ENCODE results near the gene METRNL.

Gene METRNL

DNA sequence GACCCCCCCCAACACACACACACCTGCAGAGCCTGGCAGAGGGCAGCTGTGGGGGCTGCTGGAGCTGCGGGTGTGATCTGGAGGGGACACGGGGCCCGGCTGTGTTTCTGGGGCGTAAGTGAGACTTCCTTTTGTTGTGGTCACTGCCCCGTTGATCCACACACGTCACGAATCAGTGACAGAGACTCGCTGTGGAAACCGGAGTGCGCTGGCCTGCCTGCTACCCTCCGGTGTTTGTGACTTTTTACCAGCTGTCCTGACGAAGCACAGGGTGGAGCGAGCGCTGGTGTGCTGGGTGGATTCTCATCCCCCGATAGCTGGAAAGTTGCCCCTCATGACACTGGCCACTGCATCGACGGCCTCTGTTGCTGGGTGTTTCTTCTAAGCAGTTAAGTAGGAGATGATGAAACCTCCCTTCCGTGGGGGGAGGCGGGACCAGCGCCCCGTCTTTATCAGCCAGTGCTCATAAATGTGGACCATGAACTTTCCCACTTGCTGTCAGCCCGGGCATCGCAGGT is 2.3 kb downstream of the METRNL start:
- no peak for DNase-seq

DNA sequence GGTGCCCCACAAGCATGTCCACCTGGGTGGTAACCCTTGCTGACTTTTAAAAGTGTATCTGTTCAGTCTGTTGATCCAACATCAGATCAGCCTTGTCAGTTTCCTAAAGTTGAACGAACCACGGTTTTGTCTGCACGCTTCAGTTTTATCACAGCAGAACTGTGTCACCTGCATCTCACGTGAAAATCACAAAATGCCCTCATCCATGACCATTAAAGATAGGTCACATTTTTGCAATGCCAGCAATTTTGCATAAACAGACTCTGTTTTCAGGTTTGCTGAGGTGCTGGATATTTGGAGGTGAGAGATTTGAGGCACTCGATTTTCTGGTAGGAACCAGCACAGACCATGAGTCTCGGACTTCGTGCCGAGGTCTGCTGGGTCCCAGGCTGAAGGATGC is 3.0 kb downstream of the METRNL start:
- no peak for DNase-seq

DNA sequence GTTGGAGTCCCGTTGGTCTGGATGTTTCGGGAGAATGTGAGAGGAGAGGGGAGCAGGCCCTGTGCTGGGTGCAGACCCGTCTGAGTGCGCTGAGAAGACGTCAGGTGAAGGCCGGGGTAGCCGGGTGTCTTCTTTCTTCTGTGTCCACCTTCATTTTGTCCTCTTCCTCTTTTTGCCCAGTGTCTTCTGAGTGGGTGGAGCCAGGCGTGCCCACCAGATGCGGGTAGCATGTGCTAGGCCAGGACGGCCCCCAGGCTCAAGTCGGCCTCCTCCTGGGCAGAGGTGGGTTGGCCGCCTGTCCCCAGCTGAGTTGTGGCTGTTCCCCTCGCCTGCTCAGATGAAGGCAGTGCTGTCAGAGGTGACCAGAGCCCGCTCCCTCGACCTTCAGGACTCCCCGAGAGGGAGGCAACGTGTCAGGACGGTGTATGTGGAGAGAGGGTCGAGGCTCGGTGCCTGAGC is 3.5 kb downstream of the METRNL start:
- no peak for DNase-seq

DNA sequence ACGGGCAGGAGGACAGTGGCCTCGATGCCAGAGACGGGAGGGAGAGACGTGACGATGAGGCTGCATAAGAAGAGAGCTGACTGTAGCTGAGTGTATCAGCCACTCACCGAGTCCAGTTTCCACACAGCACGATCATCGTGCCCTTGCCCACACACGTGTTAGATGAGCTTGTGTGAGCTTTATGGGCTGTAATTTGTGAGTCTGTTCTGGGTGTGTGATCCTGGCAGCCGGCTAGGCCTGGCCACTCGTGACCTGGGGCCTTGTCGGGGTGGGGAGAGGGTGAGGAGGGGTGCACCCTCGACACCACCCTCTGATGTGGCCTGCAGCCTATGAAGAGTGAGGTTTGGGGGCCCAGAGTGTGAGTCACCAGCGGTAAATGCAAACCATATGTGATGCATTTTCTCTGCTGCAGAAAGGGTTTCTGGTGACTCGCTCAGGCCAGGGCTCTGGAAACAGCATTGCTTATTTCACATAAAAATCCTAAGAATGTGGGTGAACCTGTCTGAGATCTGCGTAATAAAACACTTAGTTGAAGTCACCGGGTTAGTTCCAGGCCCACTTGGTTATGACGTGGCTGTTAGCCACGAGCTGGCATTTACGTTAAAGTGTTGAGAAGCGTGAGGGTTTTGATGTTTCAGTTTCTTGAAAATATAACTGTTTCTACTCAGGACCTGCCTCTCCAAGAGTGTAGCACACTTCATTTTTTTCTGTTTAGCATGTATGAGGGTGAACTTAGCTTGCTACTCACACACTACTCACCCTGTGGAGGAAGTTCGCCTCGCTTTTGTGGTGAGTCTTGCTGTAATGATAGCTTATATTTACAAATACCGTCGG is 4.2 kb downstream of the METRNL start:
- DNase-seq, result peak; percentile 54

DNA sequence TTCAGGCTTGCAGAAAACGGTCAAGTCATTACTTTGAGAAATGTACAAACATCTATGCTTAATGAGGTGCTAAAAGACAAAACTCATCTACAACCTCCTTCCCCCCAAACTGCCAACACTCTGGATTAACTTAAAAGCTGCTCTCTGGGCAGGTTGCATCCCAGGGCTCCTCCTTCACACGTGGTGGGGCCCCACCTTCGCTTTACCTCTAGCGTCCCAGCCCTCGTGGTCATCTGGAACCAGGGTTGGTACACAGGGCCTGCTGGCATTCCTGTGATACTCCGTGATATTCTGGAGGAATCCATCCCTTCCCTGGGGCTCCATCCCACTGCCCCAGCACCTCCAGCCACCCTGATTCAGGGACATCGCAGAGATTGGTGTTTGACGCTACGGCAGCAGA is 4.8 kb downstream of the METRNL start:
- DNase-seq, result no peak

DNA sequence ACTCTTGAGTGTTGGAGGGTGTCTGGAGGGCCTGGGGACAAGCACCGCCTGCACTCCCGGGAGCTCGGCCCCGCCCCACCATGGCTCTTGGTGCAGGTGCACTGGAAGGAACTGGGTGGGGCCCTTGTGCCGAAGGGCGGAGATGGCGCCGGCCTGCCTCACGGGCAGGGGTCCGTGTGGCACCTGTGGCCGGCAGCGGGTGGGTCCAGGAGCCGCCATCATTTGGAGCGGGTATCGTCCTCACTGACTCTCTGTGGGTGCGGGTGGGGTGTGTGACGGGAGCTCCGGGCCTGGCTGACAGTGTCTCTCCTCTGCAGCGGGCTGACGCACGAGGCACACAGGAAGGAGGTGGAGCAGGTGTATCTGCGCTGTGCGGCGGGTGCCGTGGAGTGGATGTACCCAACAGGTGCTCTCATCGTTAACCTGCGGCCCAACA is 5.2 kb downstream of the METRNL start:
- no peak for DNase-seq

DNA sequence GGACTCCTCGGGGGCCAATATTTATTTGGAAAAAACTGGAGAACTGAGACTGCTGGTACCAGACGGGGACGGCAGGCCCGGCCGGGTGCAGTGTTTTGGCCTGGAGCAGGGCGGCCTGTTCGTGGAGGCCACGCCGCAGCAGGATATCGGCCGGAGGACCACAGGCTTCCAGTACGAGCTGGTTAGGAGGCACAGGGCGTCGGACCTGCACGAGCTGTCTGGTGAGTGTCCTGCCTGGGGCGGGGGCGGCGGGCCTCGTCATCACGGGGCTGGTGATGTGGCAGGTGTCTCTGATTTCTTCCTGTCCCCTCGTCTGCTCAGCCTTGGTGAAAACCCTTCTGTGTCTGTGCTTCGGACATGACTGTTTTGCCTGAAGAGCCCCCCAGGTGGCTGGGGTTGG is 5.7 kb downstream of the METRNL start:
- no peak for DNase-seq

DNA sequence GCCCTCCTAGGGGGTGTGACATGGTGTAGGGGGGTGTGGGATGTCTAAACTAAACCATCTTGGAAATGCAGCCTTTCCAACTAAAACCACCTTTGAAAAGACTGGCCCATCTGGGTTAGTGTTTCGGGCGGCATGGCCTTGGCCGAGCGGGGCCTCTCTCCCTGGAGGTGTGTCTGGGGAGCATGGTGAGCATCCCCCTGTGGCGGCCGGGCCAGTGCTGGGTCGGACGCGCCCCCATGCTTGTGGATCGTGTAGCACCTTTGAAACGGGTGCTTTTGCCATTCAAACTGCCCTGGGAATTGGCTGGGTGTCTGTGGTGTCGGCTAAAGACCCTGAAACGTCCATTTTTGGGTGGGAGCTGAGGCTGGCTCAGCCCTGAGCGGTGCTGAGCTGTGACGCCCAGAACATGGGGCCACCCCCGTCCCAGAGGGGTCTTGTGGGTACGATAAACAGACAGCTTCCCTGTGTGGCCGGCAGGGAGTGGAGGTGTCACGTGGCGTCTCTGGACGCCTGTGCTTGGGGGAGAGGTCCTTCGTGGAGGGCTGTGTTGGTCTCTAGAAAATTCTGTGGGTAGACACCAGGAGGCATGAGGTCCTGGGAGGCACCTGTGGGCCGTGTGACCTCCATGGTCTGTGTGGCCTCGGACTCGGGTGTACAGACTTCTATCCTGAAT is 6.3 kb downstream of the METRNL start:
- no peak for DNase-seq

DNA sequence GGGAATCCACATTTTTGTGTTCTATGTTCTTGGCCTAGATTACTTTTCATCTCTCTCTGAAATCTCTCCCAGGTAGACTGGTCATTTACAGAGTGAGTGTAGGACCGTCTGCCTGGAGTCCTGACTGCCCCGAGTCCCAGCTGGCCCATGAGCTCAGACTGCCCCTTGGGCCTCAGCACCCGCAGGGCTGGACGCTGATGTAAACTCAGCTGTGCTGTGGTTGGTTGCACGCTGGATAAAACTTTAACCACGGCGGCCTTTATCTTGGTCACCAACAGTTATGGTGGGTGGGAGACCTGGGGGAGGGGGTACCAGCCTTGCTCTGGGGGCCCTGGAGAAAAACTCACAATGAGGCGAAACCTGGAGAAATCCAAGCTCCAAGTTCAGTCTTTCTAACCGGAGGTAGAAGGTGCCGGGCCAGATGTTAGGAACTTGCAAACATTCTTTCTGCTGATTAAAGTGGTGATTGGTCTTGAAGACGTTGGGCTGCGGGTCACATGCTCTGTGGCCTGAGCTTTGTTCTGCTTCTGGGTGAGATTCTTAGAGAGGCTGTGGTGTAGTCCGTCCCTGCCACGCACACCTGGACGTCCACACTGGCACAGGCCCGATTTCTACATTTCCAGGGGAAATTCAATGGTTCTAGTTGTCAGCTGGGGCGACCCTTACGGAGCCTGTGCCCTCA is 6.9 kb downstream of the METRNL start:
- no peak for DNase-seq

DNA sequence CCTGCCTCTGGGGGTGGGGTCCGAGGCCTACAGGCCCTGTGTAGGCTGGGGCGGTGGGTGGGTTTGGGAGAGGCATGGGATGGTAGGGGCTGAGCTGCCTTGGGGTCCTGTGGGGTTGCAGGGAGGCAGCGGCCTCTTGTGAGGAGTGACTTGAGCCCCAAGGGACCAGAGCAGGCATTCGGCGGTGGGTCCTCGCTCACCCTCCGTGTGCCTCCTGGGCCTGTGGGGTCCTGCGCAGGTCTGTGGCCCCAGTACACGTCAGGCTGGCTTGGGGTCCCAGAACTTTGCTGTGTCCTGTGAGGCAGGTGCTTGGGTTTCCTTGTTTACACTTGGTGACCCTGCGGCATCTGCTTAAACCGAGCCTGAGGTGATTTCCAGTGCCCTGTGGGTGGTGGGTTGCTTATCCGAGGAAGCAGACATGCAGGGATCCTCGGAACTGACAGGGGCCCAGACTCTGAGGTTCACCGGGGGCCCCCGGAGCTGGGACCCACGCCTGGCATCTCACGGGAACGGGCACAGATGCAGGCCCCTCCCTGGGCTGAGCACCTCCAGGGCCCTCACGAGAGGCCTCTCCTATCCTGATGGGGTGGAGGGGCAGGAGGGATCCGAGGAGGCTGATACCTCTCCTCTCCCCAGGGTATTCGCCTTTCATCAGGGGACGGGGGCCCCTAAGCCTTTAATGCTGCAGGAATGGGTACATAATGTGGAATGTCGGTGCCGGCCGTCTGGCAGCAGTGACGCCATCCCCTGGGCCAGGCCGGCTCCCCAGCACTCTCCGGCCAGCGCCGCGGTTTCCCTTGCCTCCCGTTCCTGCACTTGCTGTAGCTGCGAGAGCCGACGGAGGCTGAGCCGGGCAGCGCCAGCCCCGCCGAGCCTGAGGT is 7.7 kb downstream of the METRNL start:
- DNase-seq, result no peak

DNA sequence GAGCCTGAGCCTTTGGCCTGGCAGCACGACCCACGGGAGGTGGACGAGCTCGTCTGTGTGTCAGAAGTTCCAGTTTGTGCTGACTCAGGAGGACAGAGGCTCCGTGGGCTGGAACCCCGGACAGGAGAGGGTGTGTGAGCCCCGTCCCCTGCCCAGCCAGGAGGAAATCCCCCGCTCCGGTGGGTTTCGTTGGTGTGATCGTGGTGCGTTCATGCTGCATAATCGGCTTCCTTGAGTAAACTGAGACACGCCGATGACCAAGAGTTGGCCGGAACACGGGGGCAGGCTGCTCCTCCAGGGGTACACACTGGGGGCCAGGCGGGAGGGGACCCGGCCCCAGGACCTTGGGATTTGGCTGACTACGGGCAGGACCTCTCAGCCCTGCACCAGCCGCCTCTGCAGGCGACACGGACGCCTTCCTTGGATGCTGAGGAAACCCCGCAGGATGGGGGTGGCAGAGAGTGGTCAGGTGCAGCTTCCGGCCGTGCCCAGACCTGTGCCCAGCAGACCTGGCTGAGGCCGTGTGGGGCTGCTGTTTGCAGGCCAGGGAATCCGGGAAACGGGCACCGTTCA is 8.5 kb downstream of the METRNL start:
- no peak for DNase-seq

DNA sequence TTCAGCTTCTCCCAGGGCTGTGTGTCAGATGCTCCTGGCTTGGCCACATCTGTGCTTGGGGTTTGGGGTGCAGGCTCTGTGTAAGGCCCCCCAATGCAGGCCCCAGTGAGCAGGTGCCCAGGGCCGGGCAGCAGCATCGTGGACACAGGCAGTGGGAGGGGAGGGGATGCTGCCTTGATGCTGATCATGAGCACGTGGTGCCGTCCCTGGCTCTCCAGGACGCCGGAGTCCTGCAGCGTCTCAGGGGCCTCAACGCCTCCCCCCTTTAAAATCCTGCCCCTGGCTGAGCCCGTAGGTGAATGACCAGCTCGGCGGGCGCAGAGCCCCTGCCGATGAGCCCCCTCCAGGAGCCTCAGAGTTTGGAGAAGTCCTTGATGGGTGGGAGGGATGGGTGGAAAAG is 9.0 kb downstream of the METRNL start:
- DNase-seq, result no peak

DNA sequence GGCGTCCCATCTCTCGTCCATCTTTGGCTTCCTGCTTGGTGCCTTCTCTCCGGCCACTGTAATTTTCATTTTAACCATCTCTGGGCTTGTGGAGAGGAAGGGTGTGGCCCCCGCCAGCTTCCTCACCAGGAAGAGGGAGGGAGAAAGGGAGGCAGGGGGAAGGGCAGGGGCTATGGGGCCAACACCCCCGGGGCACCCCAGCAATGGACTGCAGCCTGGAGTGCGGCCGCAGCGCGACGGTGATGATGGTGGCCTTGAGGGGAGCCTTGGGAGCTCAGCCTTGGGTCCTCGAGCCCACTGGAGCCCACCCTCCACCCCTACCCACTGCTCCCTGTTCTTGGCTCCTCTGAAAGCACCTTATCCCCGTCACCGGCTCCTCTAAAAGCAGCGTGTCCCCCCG is 9.5 kb downstream of the METRNL start:
- no peak for DNase-seq

DNA sequence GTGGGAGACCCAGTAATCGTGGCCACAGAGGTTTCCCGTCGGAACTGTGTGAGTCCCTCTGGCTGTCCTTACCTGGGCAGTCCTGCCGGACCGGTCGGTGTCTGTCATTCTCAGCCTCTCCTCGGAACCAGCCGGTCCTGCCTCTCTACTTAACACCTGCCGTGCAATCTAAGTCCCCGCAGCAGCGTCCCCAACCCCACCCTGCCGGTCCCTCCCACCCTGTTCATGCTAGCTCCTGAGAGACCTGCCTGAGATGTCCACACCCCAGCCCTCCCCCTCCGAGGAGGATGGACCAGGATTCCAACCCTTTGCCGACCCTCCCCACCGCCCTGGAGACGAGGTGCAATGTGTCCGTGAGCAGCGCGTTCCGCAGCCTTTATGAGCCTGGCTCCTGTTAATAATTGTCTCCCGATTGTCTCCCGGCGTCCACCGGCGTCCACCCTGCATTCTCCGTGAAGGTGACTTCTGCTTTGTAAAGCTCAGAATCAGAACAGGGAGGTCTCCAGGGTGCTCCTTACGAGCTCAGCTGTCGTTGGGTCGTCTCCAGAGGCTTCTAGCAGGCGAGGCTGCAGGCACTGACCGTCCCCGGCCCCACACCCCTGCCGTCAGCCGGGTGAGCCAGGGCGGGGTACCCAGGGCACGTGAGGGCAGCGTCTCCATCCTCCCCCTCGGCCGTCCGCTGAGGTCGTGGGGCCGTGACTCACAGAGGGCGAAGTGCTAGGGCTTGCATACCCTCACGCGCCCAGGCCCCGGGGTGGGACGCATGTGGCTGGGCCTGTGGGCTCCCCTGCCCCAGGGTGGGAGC is 10.1 kb downstream of the METRNL start:
- DNase-seq, result no peak

DNA sequence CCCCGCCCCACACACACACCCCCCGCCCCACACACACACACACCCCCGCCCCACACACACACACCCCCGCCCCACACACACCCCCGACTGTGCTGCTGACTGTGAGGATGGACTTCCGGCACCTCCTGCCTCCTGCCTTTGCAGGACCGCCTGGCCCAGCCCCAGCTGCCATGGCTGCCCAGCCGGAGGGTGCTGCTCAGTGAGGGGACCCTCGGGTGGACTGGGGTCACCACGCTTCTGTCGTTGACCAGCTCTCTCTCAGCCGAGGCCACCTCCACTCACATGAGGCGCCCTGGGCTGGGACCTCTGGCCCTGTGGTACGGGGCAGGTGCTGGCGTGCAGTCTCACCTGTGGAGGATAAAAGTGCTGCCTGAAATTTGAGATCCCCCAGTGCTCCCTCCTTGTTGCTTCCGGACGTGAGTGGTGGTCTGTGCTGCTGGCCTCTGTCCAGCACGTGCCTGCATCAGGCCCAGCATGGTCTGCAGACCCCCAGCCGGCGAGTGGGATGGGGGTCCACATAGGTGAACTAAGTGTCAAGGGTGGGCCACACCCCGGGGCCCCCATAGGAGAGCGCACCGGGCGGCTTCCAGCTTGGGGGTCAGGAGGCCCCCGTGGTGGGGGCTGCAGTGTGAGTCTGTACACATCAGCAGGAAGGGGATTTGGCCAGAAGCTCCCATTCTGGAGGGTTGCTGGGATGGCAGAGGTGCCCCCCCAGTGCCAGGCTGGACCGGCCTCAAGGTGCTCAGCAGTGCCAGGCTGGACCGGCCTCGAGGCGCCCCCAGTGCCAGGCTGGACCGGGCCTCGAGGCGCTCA is 11.2 kb downstream of the METRNL start:
- no peak for DNase-seq

DNA sequence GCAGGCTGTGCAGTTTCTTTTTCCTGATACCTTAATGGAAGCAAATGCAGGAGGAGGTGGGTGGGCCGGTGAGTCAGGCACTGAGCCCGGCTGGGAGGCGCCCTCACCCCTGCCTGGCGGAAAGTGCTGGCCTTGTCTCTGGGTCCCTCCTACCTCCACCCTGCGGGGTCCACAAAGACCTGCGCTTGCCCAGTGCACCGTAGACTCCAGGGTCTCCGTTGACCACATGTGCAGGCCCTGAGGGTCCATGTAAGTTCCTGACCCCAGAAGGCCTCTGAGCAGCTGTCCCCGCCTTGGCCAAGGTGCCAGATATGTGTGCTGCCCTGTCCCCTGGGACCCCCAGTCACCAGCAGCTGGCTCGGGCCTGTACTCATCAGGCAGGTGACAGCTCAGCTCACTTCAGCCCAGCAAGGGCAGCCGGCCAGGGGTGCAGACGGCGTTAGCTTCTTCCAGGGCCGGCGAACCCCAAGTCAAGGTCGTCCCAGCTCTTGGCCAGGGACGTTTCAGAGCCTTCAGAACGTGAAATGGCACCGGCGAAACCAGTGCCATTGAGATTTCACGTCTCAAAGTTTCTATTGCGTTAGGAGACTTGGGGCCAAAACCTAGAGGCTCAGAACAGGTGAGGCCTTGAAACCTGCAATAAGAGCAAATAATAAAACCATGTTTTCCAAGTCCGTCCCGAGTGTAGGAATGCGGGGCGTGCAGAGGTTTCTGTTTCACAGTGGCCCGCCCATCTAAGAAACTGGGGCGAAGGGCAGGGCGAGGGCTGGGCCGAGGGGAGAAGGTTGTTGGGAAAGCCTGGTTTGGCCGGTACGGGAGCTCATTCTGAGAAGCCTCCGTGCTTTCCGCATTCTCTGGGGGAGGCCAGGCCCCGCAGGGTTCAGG is 12.1 kb downstream of the METRNL start:
- DNase-seq, result no peak

DNA sequence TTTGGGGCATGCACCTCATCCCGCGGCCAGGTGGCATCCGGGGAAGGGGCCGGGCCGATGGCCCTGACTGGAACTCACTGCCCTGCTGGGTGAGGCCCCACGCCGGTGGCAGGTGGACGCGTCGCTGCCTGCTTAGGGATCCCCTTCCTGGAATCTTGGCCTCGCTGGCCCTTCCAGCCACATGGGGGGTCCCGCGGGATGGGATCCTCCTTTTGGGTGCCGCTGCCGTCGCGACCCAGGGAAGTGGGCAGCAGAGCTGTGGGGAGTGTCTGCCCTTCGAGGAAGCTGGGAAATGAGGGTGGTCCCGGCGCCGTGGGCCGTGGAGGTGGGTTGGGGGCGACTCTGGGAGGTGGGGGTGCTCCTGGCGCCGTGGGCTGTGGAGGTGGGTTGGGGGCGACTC is 12.8 kb downstream of the METRNL start:
- DNase-seq, result no peak

DNA sequence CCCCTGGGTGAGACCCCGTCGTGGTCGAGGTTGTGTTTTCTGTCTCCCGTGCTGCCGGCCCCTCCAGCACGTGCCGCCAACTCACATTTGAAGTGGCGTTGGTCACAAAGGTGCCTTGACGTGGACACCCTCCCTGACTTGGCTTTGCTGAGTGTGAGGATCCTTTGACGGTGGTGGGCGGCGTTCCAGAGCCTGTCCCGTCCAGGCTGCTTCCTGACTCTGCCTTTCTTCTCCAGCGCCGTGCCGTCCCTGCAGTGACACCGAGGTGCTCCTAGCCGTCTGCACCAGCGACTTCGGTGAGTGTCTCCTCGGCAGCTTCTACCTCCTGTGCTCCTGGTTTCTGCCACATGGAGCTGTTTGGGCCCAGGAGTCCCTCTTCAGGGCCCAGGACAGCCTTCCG is 13.5 kb downstream of the METRNL start:
- DNase-seq, result no peak

DNA sequence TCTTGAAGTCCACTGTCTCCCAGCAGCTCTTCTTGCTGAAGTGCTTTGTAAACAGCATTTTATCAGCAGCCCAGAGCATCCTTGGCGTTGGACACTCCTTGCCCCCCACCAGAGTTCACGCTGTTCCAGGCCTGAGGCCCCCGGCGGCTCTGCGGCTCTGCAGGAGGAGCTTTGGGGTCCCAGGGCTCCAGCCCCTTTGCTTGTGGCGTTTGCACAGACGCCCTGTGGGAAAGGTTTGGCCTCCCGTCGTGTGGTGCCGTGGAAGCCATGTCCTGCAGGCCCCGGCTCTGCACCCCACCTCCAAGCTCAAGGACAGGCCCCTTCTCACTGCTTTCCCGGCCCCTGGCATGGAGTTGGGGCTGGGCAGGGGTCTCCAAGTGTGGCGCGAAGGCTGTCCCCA is 14.1 kb downstream of the METRNL start:
- DNase-seq, result no peak

Measured in CD4-positive, alpha-beta T cell treated with Interleukin-6 for 4 hours (primary cell).